GM23338 (cell line): ENCODE results near the gene MCCC1. TPM values are rescaled to one million over a fixed set of nuclear protein-coding genes. Genes with fewer than 3 reads are reported as not detected.

Experiments used
- ATAC-seq: fragments of 200-7000 bp; cut with Tn5 transposase; 3 replicates; pipeline ENCODE4 v1.9.1; 2020
- DNase-seq: peaks from one replicate; pipeline ENCODE4 v3.0.0-alpha.2; 2015; ENCODE audit warnings: low spot score
- H2AFZ ChIP-seq: fragments of 200-600 bp; sonication (generic); 2 replicates; pipeline ENCODE4 v1.8.0; 2016; ENCODE audit warnings: antibody characterized with exemption, mild to moderate bottlenecking, moderate library complexity
- H3F3A ChIP-seq: fragments of 200-600 bp; sonication (generic); replicated peaks from 2 replicates; pipeline ENCODE4 v1.8.0; 2017; ENCODE audit warnings: antibody characterized with exemption, mixed run types, low read depth
- H3K27ac ChIP-seq: fragments of 200-600 bp; sonication (generic); 2 replicates; pipeline ENCODE4 v1.6.1; 2016; ENCODE audit warnings: low read depth
- H3K27me3 ChIP-seq: fragments of 200-600 bp; sonication (generic); 2 replicates; pipeline ENCODE4 v1.8.0; 2016; ENCODE audit warnings: mild to moderate bottlenecking, mixed run types, moderate library complexity; ENCODE audit not compliant: insufficient read depth
- H3K36me3 ChIP-seq: fragments of 200-600 bp; sonication (generic); 2 replicates; pipeline ENCODE4 v1.8.0; 2016; ENCODE audit warnings: mild to moderate bottlenecking; ENCODE audit not compliant: insufficient read depth
- H3K4me1 ChIP-seq: fragments of 200-600 bp; sonication (generic); 2 replicates; pipeline ENCODE4 v1.8.0; 2016; ENCODE audit warnings: mild to moderate bottlenecking, moderate library complexity; ENCODE audit not compliant: insufficient read depth
- H3K4me2 ChIP-seq: fragments of 200-600 bp; sonication (generic); 2 replicates; pipeline ENCODE4 v1.7.1; 2017; ENCODE audit warnings: mixed run types
- H3K4me3 ChIP-seq: fragments of 200-600 bp; sonication (generic); 2 replicates; pipeline ENCODE4 v1.6.1; 2016; ENCODE audit warnings: mixed run types
- H3K79me2 ChIP-seq: fragments of 200-600 bp; sonication (generic); replicated peaks from 2 replicates; pipeline ENCODE4 v1.8.0; 2017; ENCODE audit warnings: mild to moderate bottlenecking; ENCODE audit not compliant: insufficient read depth
- H3K9me2 ChIP-seq: fragments of 200-600 bp; sonication (generic); 2 replicates; pipeline ENCODE4 v1.8.0; 2017; ENCODE audit not compliant: insufficient read depth
- H4K20me1 ChIP-seq: fragments of 200-600 bp; sonication (generic); replicated peaks from 2 replicates; pipeline ENCODE4 v1.8.0; 2017; ENCODE audit warnings: mild to moderate bottlenecking; ENCODE audit not compliant: insufficient read depth
- H3K27ac Mint-ChIP-seq: 2 replicates; pipeline ENCODE4 v1.8.0; 2020; ENCODE audit warnings: inconsistent platforms, mild to moderate bottlenecking, moderate library complexity, mixed read lengths
- H3K27me3 Mint-ChIP-seq: 3 replicates; pipeline ENCODE4 v1.8.0; 2022; ENCODE audit warnings: low read depth, mild to moderate bottlenecking, moderate library complexity, mixed read lengths, inconsistent platforms; ENCODE audit not compliant: insufficient read depth, poor library complexity
- H3K36me3 Mint-ChIP-seq: 3 replicates; pipeline ENCODE4 v1.8.0; 2021; ENCODE audit warnings: low read depth, mild to moderate bottlenecking, inconsistent platforms, moderate library complexity, mixed read lengths
- H3K4me1 Mint-ChIP-seq: 3 replicates; pipeline ENCODE4 v1.8.0; 2020; ENCODE audit warnings: mild to moderate bottlenecking, inconsistent platforms, mixed read lengths
- H3K4me3 Mint-ChIP-seq: 3 replicates; pipeline ENCODE4 v1.8.0; 2021; ENCODE audit warnings: moderate library complexity, mild to moderate bottlenecking, inconsistent platforms, mixed read lengths
- H3K9me3 Mint-ChIP-seq: 3 replicates; pipeline ENCODE4 v1.8.0; 2020; ENCODE audit warnings: moderate library complexity, mild to moderate bottlenecking, inconsistent platforms, mixed read lengths
- CREB1 ChIP-seq: fragments of 250-450 bp; sonication (Bioruptor Pico); IDR thresholded peaks from 2 replicates; pipeline ENCODE4 v1.5.0; 2020; ENCODE audit warnings: low read depth, mild to moderate bottlenecking, moderate library complexity
- EZH2 ChIP-seq: fragments of 200-600 bp; sonication (generic); IDR thresholded peaks from one replicate; pipeline ENCODE4 v1.8.0; 2017; ENCODE audit warnings: antibody characterized with exemption, mild to moderate bottlenecking, low read depth; ENCODE audit not compliant: unreplicated experiment
- EZH2phosphoT487 ChIP-seq: fragments of 200-600 bp; sonication (generic); IDR thresholded peaks from one replicate; pipeline ENCODE4 v1.8.1; 2018; ENCODE audit warnings: antibody characterized with exemption; ENCODE audit not compliant: unreplicated experiment
- JUNB ChIP-seq: IDR thresholded peaks from one replicate; pipeline ENCODE4 v1.6.1; 2016; ENCODE audit warnings: antibody characterized with exemption; ENCODE audit not compliant: unreplicated experiment
- NANOG ChIP-seq: IDR thresholded peaks from 2 replicates; pipeline ENCODE4 v1.6.1; 2016; ENCODE audit warnings: antibody characterized with exemption, borderline replicate concordance
- POLR2AphosphoS5 ChIP-seq: IDR thresholded peaks from 2 replicates; pipeline ENCODE4 v1.6.1; 2016; ENCODE audit warnings: antibody characterized with exemption, low read depth
- REST ChIP-seq: IDR thresholded peaks from one replicate; pipeline ENCODE4 v1.6.1; 2018; ENCODE audit warnings: antibody characterized with exemption; ENCODE audit not compliant: unreplicated experiment
- STAT1 ChIP-seq: IDR thresholded peaks from one replicate; pipeline ENCODE4 v1.6.1; 2016; ENCODE audit warnings: antibody characterized with exemption; ENCODE audit not compliant: unreplicated experiment
- ZNF114 ChIP-seq: fragments of 250-450 bp; sonication (Bioruptor Pico); IDR thresholded peaks from 2 replicates; pipeline ENCODE4 v1.5.0; 2020; ENCODE audit warnings: mild to moderate bottlenecking, moderate library complexity
- ZNF331 ChIP-seq: fragments of 250-450 bp; sonication (Bioruptor Pico); IDR thresholded peaks from 2 replicates; pipeline ENCODE4 v1.5.0; 2020; ENCODE audit warnings: low read depth, mild to moderate bottlenecking, moderate library complexity
- ZNF462 ChIP-seq: fragments of 250-450 bp; sonication (Bioruptor Pico); IDR thresholded peaks from 2 replicates; pipeline ENCODE4 v1.5.0; 2020; ENCODE audit warnings: mild to moderate bottlenecking, moderate library complexity
- polyA plus RNA-seq: library from polyadenylated mRNA; unstranded; fragments of >200 nt; fragmentation: Nextera tagmentation; extraction: Ambion mirVana; gene quantifications from 2 replicates; pipeline ENCODE4 v1.2.1, GENCODE V29; 2016
- total RNA-seq: library from RNA; depleted of rRNA; stranded (reverse); fragments of >200 nt; shearing (Covaris generic); gene quantifications from 2 replicates; pipeline ENCODE4 v1.2.3, GENCODE V29; 2014
- TF ChIP-seq, protein P1 (sequence below): IDR thresholded peaks from 2 replicates; pipeline ENCODE4 v1.6.1; 2016; ENCODE audit warnings: antibody characterized with exemption
- TF ChIP-seq, protein P2 (sequence below), 2 experiments: fragments of 200-600 bp in 1 of 2; sonication (generic) in 1 of 2; conservative IDR thresholded peaks; 2 replicates each; pipeline versions ENCODE4 v1.5.1 to v1.6.1; 2016 to 2017; ENCODE audit warnings: antibody characterized with exemption in 2 of 2, low read depth in 2 of 2, mild to moderate bottlenecking in 2 of 2, moderate library complexity in 1 of 2

Gene MCCC1
- total and polyA plus RNA-seq, 2 experiments from 2014 or later, result 20.2 to 24.2 TPM

DNA sequence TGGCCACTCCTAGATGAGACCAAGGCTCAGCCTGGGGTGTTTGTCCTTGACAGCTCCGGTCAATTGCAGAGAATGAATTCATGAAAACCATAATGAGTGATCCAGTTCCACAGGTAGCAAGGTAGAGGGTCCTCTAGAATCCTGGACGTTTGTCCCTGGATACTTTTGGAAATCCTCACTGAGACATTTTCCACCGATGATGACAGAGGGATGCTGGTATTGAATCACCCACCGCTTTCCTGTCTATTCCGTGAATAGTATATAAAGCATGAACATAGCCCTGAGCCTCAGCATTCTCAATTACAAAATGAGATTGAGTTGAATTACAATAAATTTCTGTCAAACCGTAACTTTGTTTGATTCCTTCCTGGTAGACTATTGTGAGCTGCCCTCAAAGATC lies 113.3 kb downstream of the MCCC1 start:
- Histone ChIP-seq H3K79me2 (no peaks in the 10 kb centered on the region), H3K9me2 (no peaks in the 10 kb centered on the region), H2AFZ (no peak overlapping the region), H3K27ac (no peak overlapping the region), H3K27me3 (no peaks in the 10 kb centered on the region), H3F3A (peaks cover 7% of the 10 kb centered on the region), H3K4me3 (no peak overlapping the region), H3K4me1 (peaks cover 12% of the 10 kb centered on the region), H3K4me2 (no peak overlapping the region), H3K36me3 (no peaks in the 10 kb centered on the region), H4K20me1 (no peaks in the 10 kb centered on the region)
- no peak for TF ChIP-seq STAT1
- TF ChIP-seq, protein P1, sequence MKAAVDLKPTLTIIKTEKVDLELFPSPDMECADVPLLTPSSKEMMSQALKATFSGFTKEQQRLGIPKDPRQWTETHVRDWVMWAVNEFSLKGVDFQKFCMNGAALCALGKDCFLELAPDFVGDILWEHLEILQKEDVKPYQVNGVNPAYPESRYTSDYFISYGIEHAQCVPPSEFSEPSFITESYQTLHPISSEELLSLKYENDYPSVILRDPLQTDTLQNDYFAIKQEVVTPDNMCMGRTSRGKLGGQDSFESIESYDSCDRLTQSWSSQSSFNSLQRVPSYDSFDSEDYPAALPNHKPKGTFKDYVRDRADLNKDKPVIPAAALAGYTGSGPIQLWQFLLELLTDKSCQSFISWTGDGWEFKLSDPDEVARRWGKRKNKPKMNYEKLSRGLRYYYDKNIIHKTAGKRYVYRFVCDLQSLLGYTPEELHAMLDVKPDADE, result no peak
- no peak for TF ChIP-seq EZH2phosphoT487
- TF ChIP-seq ZNF331, result no peak
- TF ChIP-seq JUNB, result no peak
- no peak for TF ChIP-seq ZNF114 (CRISPR knock-in tag)
- no peak for TF ChIP-seq EZH2
- no peak for TF ChIP-seq POLR2AphosphoS5
- TF ChIP-seq, protein P2, sequence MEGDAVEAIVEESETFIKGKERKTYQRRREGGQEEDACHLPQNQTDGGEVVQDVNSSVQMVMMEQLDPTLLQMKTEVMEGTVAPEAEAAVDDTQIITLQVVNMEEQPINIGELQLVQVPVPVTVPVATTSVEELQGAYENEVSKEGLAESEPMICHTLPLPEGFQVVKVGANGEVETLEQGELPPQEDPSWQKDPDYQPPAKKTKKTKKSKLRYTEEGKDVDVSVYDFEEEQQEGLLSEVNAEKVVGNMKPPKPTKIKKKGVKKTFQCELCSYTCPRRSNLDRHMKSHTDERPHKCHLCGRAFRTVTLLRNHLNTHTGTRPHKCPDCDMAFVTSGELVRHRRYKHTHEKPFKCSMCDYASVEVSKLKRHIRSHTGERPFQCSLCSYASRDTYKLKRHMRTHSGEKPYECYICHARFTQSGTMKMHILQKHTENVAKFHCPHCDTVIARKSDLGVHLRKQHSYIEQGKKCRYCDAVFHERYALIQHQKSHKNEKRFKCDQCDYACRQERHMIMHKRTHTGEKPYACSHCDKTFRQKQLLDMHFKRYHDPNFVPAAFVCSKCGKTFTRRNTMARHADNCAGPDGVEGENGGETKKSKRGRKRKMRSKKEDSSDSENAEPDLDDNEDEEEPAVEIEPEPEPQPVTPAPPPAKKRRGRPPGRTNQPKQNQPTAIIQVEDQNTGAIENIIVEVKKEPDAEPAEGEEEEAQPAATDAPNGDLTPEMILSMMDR (conservative IDR thresholded peaks at IDR 0.05; ENCODE audit: low read depth in 2 of 2), result no peak
- no peak for TF ChIP-seq REST
- TF ChIP-seq CREB1 (CRISPR knock-in tag), result no peak
- no peak for TF ChIP-seq ZNF462
- no peak for TF ChIP-seq NANOG
- H3K9me3 Mint-ChIP-seq, result no peaks in the 10 kb centered on the region
- DNase-seq (no peak), ATAC-seq (no peak)
- no peak overlapping the region for H3K4me3 Mint-ChIP-seq
- no peaks in the 10 kb centered on the region for H3K36me3 Mint-ChIP-seq
- H3K4me1 Mint-ChIP-seq, result peaks cover 5% of the 10 kb centered on the region
- peaks cover 2% of the 10 kb centered on the region for H3K27me3 Mint-ChIP-seq
- H3K27ac Mint-ChIP-seq, result no peak overlapping the region
